ENCODE data around the gene LSS. TPM values are rescaled to one million over a fixed set of nuclear protein-coding genes. Genes with fewer than 3 reads are reported as not detected.
A peak's percentile ranks its signal among the peaks of the same experiment; 100 is the strongest.

Gene LSS
- total and polyA plus RNA-seq, 4 donors = 9.3 to 85.2 (median 56.1) TPM

DNA sequence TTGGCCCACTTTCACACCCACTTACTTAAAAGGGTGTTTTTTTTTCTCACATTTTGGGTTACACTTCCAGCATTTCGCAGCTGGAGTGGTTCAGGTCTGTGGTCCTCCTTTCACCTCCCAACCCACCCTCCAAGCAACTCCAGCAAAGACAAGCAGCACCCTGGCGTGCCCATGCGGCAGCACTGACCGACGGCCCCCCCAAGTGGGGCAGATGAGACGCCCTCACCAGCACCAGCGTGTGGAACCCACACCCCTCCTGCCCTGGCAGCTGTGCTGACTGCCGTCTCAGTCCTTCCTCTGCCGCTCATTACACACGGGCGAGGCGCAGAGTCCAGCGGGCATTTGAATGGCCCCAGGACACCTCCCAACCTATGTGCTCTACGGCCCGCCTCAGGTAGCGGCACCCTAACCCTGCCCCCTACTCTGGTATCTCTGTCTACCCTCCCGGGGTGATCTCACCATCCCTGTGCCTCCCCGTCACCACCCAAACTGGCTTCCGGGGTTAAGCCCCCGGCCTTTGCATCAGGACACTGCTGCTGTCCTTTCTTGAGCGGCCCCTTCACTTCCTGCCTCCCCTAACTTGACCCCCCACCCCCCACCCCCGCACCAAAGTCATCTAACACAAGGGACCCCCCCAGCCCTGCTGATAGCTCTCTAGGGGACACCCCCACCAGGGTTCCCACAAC lies 10.9 kb downstream of the LSS start:
- no peak overlapping the region for H3K4me3 ChIP-seq (ENCODE audit: low read length in 2 of 2)
- intact Hi-C loops (cut with DNase I) = no loop called here
- ATAC-seq (ENCODE audit: low FRiP score) = no peak
- WGBS, 2 donors = 88 to 91% methylated on average over 22 of the region's 22 CpGs
- H3K27ac ChIP-seq (ENCODE audit: low read depth in 1 of 2, low read length in 2 of 2) = no peak overlapping the region
- H3K4me1 ChIP-seq (ENCODE audit: control insufficient read depth in 1 of 2, insufficient read depth in 2 of 2, low read length in 2 of 2) = no peaks in the 10 kb centered on the region
- H3K9me3 ChIP-seq (ENCODE audit: control insufficient read depth, low read length) = no peaks in the 10 kb centered on the region
- DNase-seq = peak in 1 of 2 donors; percentile 66
- H3K27me3 ChIP-seq (ENCODE audit: control insufficient read depth in 1 of 2, insufficient read depth in 2 of 2, low read length in 1 of 2) = no peaks in the 10 kb centered on the region
- peaks cover 2 to 6% of the 10 kb centered on the region in 2 donors for H3K36me3 ChIP-seq (ENCODE audit: control insufficient read depth in 1 of 2, insufficient read depth in 2 of 2, low read length in 1 of 2)

DNA sequence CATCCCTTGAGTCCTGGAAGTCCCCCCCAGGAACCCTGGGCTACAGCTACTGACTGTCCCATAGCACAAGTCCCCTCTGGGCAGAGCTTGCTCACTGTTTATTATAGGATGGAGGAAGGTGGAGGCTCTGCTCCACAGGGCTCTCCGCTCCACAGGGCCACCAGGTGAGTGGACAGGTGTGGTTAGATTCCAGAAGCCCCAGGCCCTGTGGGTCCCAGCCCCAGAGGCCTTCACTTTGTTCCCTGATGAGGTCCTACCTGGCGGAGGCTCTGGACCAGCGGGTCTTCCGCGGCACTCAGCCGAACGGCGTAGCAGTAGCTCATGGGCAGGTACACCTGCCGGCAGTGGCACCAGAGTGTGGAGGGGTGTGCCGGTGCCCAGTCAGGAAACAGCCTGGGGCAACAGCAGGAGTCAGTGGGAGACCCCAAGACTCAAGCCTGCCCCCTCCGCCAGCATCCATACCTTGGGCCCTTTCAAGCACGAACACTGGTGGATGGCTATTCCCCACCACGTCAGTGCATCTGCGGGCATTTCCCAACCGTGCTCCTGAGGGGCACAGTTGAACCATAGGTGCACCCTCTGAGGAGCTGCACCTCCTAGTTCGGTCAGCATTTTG lies 12.3 kb downstream of the LSS start:
- WGBS, 2 donors = 89 to 92% methylated on average over 16 of the region's 16 CpGs
- no peaks in the 10 kb centered on the region for H3K4me1 ChIP-seq (ENCODE audit: control insufficient read depth in 1 of 2, insufficient read depth in 2 of 2, low read length in 2 of 2)
- no peak for ATAC-seq (ENCODE audit: low FRiP score)
- no peaks in the 10 kb centered on the region for H3K9me3 ChIP-seq (ENCODE audit: control insufficient read depth, low read length)
- H3K4me3 ChIP-seq (ENCODE audit: low read length in 2 of 2) = no peak overlapping the region
- no peaks in the 10 kb centered on the region for H3K27me3 ChIP-seq (ENCODE audit: control insufficient read depth in 1 of 2, insufficient read depth in 2 of 2, low read length in 1 of 2)
- peak in 1 of 2 donors; percentile 65 for DNase-seq
- peaks cover 2 to 6% of the 10 kb centered on the region in 2 donors for H3K36me3 ChIP-seq (ENCODE audit: control insufficient read depth in 1 of 2, insufficient read depth in 2 of 2, low read length in 1 of 2)
- intact Hi-C loops (cut with DNase I) = no loop called here
- no peak overlapping the region for H3K27ac ChIP-seq (ENCODE audit: low read depth in 1 of 2, low read length in 2 of 2)

DNA sequence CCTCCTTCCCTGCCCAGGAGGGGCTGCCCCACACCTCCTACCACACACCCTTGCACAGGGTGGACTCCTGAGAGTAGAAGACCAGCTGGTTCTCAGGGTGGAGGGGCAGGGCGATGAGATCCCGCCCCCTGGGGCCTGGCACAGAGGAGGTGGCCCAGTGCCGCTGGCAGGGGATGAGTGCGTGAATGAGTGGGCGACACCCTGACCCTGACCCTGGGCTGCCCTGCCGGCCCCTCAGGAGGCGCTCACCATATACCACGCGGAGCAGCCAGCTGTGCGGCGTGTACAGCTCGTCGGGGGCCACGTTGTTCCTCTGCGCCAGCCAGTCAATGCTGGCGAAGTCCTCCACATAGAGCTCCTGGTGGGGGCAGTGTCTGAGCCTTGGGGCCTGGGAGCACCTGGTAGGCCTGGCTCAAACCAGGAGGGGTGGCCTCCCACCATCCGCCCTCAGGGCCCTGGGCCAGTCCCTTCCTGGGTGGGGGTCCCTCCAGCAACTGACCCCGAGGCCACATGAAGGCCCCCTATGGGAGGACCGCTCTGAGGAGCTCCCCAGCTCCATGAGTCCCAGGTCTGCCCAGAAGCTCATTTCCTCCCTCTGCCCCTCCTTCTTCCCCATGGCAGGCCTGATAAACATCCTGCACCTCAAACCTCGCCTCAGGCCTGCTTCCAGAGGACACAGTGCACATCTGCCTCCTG lies 13.0 kb downstream of the LSS start:
- Histone ChIP-seq H3K4me3 (ENCODE audit: low read length in 2 of 2) (no peak overlapping the region), H3K36me3 (ENCODE audit: control insufficient read depth in 1 of 2, insufficient read depth in 2 of 2, low read length in 1 of 2) (peaks cover 2 to 6% of the 10 kb centered on the region in 2 donors), H3K4me1 (ENCODE audit: control insufficient read depth in 1 of 2, insufficient read depth in 2 of 2, low read length in 2 of 2) (no peaks in the 10 kb centered on the region), H3K27ac (ENCODE audit: low read depth in 1 of 2, low read length in 2 of 2) (no peak overlapping the region), H3K9me3 (ENCODE audit: control insufficient read depth, low read length) (no peaks in the 10 kb centered on the region), H3K27me3 (ENCODE audit: control insufficient read depth in 1 of 2, insufficient read depth in 2 of 2, low read length in 1 of 2) (no peaks in the 10 kb centered on the region)
- intact Hi-C loops (cut with DNase I) = no loop called here
- 89% methylated on average over 19 to 20 of the region's 20 CpGs for WGBS, 2 donors
- DNase-seq = peak in 1 of 2 donors; percentile 72
- ATAC-seq (ENCODE audit: low FRiP score) = no peak

DNA sequence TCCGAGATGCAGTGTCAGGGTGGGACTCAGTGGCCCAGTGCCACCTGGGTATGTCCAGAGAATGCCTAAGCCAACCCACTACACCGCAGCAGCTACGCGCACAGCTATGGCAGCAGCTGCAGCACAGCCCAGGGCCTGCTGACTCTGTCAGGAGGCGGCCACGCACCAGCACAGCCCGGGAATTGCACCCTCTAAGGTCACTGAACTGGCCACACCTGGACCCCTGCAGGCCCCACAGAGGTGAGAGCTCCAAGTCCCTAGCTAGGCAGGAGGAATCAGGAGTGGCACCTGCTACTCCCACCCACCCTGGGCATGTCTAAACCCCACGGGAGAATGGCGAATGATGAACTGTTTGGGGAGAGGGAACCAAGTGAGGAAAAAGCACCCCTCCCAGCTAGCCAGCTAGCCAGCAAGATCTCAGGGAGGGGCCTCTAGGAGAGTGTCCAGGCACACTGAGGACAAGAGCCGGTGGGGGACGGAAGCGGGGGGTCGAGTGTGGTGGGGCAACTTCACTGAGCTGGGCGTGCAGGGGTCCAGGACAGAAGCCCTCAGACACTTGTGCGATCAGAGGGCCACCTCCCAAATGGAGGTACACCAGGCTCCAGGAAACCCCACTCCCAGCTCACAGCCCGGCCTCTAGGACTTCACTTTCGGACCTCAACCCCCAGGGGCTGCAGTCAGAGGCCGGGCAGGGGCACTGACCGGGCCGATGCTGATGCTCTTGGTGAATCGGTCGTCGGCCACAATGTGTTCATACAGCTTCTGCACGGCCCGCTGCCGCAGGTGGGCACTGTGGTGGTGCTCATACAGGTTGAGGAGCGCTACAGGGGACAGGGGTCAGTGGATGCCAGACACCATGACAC lies 13.9 kb downstream of the LSS start:
- Histone ChIP-seq H3K4me1 (ENCODE audit: control insufficient read depth in 1 of 2, insufficient read depth in 2 of 2, low read length in 2 of 2) (no peaks in the 10 kb centered on the region), H3K27ac (ENCODE audit: low read depth in 1 of 2, low read length in 2 of 2) (no peak overlapping the region), H3K36me3 (ENCODE audit: control insufficient read depth in 1 of 2, insufficient read depth in 2 of 2, low read length in 1 of 2) (peaks cover 2 to 8% of the 10 kb centered on the region in 2 donors), H3K9me3 (ENCODE audit: control insufficient read depth, low read length) (no peaks in the 10 kb centered on the region), H3K27me3 (ENCODE audit: control insufficient read depth in 1 of 2, insufficient read depth in 2 of 2, low read length in 1 of 2) (no peaks in the 10 kb centered on the region), H3K4me3 (ENCODE audit: low read length in 2 of 2) (no peak overlapping the region)
- ATAC-seq (ENCODE audit: low FRiP score) (no peak), DNase-seq (peak in 1 of 2 donors; percentile 67)
- intact Hi-C loops (cut with DNase I) = no loop called here
- WGBS, 2 donors = 89 to 92% methylated on average over 27 of the region's 27 CpGs

DNA sequence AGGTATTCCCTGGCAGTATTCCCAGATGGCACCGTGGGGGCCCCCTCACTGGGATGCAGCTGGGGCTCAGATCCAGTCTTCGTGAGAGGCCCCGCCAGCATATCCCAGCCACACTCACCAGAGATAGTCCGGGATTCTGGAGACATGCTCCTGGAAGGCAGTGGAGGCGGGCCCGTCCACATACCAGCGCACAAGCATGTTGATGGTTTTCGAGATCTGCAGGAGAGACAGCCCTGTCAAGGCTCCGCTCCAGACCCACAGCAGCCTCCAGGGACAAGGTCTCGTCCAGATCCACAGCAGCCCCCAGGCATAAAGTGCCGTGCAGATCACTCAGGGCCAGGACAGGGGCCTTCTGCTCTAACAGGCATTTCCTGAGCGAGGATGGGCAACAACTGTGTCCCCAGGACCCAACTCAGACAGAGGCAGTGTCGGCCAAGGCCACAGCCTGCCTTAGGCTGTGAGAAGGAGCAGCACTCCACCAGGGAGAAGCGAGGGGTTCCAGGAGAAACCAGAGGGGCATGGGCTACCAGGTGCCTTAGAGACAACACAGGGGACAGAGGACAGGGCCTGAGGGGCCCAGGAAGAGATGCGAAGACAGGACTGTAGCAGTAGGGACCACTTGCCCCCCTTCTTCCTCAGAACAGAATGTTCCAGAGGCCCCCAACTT lies 14.8 kb downstream of the LSS start:
- ATAC-seq (ENCODE audit: low FRiP score) (no peak), DNase-seq (peak in 1 of 2 donors; percentile 55)
- Histone ChIP-seq H3K36me3 (ENCODE audit: control insufficient read depth in 1 of 2, insufficient read depth in 2 of 2, low read length in 1 of 2) (peaks cover 0 to 10% of the 10 kb centered on the region in 2 donors), H3K27me3 (ENCODE audit: control insufficient read depth in 1 of 2, insufficient read depth in 2 of 2, low read length in 1 of 2) (no peaks in the 10 kb centered on the region), H3K4me1 (ENCODE audit: control insufficient read depth in 1 of 2, insufficient read depth in 2 of 2, low read length in 2 of 2) (no peaks in the 10 kb centered on the region), H3K4me3 (ENCODE audit: low read length in 2 of 2) (no peak overlapping the region), H3K27ac (ENCODE audit: low read depth in 1 of 2, low read length in 2 of 2) (no peak overlapping the region), H3K9me3 (ENCODE audit: control insufficient read depth, low read length) (no peaks in the 10 kb centered on the region)
- intact Hi-C loops (cut with DNase I) = no loop called here
- WGBS, 2 donors = 87 to 88% methylated on average over 15 of the region's 15 CpGs

DNA sequence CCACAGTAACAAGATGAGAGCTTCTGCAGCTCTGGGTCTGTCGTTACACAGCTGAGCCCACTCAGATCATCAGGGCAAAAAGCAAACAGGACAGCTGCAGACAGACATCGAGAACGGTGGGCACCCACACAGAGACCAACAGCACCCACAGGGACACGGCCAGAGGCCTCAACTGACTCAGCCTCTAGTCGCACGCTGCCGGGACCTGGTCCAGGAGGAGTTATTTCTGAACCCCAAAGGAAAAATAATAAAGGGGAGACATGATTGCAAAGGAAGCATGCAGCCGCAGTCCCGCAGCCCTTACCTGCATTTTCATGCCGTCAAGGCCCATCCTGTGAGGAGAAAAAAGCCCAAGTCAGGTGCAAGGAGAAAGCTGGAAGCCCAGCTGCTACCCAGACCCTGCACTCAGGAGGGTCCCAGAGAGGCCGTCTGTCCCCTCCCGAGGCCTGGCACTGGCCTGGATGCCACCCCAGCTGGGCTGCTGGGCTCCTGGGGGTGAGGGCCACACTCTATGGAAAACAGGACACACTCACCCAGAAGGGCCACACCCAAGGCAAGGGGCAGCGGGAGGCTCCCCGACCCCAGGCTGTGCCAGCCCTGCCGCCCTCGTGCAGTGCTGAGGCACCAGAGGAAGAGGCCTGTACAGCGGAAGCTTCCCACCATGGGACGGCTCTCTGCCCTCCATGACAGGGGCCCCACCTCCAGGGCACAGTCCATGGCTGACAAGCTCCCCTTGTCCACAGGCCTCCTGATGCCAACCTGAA lies 15.7 kb downstream of the LSS start:
- no peak for ATAC-seq (ENCODE audit: low FRiP score)
- H3K27ac ChIP-seq (ENCODE audit: low read depth in 1 of 2, low read length in 2 of 2) = no peak overlapping the region
- H3K36me3 ChIP-seq (ENCODE audit: control insufficient read depth in 1 of 2, insufficient read depth in 2 of 2, low read length in 1 of 2) = peaks cover 0 to 12% of the 10 kb centered on the region in 2 donors
- no peaks in the 10 kb centered on the region for H3K4me1 ChIP-seq (ENCODE audit: control insufficient read depth in 1 of 2, insufficient read depth in 2 of 2, low read length in 2 of 2)
- 89 to 91% methylated on average over 18 of the region's 18 CpGs for WGBS, 2 donors
- intact Hi-C loops (cut with DNase I) = no loop called here
- H3K27me3 ChIP-seq (ENCODE audit: control insufficient read depth in 1 of 2, insufficient read depth in 2 of 2, low read length in 1 of 2) = no peaks in the 10 kb centered on the region
- no peak overlapping the region for H3K4me3 ChIP-seq (ENCODE audit: low read length in 2 of 2)
- H3K9me3 ChIP-seq (ENCODE audit: control insufficient read depth, low read length) = no peaks in the 10 kb centered on the region
- peak in 1 of 2 donors; percentile 59 for DNase-seq

DNA sequence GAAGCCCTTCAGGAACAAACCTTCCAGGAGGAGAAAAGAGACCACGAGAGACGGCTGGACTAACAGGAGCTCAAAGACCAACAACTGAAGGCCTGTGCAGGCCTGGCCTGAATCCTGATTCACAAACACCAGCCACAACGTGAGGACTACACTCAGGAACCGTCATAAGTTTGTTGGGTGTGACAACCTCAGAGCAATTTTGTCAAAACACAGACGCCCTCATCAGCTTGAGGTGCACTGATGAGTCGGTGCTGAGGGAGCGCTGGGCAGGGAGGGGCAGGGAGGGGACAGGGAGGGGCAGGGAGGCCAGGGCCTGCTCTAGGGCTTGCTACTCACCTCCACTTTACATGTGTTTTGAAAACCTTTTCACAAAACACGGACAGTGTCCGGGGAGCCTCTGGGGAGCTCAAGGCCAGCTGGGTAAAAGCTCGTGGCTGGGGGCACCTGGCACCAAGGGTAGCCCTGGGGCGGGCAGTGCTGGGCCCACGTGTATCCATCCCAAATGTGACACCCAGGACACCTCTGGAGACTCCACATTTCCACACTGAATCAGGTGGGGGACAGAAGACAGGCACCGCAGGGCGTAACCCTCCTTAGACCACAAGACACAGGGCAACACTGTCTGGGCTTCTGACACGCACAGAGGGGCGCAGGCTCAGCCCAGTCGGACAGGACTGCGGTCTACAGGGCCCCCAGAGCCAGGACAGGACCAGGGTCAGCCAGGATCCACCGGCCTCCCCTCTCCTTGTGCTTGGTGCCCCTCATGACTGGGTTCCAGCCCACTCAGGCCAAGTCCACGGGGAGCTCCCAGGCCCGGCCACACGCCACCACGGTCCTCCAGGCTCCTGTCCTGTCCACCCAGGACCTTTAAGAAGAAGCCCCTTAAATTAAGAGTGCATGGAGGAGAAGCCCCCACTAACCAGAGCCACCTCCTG lies 16.5 kb downstream of the LSS start:
- WGBS, 2 donors = 87% methylated on average over 23 of the region's 23 CpGs
- DNase-seq = peak in 1 of 2 donors; percentile 64
- H3K9me3 ChIP-seq (ENCODE audit: control insufficient read depth, low read length) = no peaks in the 10 kb centered on the region
- peaks cover 0 to 12% of the 10 kb centered on the region in 2 donors for H3K36me3 ChIP-seq (ENCODE audit: control insufficient read depth in 1 of 2, insufficient read depth in 2 of 2, low read length in 1 of 2)
- no peak for ATAC-seq (ENCODE audit: low FRiP score)
- H3K27me3 ChIP-seq (ENCODE audit: control insufficient read depth in 1 of 2, insufficient read depth in 2 of 2, low read length in 1 of 2) = no peaks in the 10 kb centered on the region
- no peak overlapping the region for H3K27ac ChIP-seq (ENCODE audit: low read depth in 1 of 2, low read length in 2 of 2)
- H3K4me3 ChIP-seq (ENCODE audit: low read length in 2 of 2) = no peak overlapping the region
- no peaks in the 10 kb centered on the region for H3K4me1 ChIP-seq (ENCODE audit: control insufficient read depth in 1 of 2, insufficient read depth in 2 of 2, low read length in 2 of 2)
- intact Hi-C loops (cut with DNase I) = no loop called here

Data from aorta (tissue), 5 donors.